HG03457 (cell line): ENCODE results near the gene AQP1.

Source experiments
- ATAC-seq: cut with Tn5 transposase; IDR thresholded peaks from one replicate; pipeline ENCODE4 v1.9.1; 2021; ENCODE audit warnings: moderate number of reproducible peaks; ENCODE audit not compliant: unreplicated experiment

Gene AQP1

GRCh38 chr7:30905078-30906012 is 6.3 kb upstream of the AQP1 start:
- ATAC-seq, result no peak

DNA sequence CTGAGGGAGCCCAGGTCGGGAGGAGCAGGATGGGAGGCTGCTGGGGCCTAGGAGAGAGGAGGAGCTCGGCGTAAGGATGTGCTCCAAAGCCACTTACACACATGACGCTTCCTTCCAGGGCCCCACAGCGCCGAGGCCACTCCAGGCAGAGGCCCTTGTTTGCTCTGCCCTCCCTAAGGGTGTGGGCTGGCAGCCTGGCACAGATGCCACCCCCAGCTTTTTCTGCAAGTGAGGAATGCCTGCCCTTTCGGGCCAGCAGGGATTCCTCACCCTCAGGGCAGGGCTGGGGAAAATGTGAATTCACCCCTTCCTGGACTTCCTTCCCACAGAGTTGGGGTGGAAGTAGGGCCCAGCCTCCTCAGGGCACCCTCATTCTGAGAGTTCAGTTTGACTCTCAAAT is 5.6 kb upstream of the AQP1 start:
- ATAC-seq, result no peak

- no peak for ATAC-seq
These were observed 5.0 kb upstream of the AQP1 start for GRCh38 chr7:30906515-30907240.

GRCh38 chr7:30907527-30908267 is 4.0 kb upstream of the AQP1 start:
- ATAC-seq, result no peak

- ATAC-seq, result no peak
These were observed 3.0 kb upstream of the AQP1 start for GRCh38 chr7:30908681-30909080.

GRCh38 chr7:30909431-30909830 is 2.2 kb upstream of the AQP1 start:
- no peak for ATAC-seq

DNA sequence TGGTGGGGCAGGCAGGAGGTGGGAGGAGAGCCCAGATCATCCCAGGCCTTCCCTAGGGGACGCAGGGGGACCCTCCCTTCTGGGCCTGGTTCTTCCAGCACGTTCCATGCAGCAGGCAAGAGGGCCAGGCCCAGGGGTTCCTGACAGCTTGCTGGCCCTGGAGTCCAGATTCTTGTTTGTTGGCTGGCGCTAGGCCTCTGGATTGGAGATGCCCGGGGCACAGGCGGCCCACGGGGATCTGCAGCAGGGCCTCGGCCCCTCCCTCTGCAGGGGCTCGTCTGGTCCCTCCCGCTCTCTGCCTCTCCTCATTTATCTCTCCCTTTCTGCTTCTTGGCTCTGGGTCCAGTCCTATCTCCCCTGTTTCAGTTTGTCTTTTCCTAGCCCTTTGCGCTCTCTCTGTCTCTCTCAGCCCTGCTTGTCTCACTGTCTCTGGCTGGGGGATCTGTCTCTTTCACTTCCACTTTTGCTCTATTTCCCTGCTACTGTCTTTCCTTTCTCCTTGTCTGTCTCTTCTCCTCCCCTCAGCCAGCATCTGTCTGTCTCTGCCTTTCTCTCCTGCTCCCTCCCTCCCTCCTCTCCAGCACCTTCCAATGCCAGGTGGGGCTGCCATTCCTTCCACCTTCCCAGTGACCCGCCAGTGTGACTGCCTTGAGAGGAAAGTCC is 1.1 kb upstream of the AQP1 start:
- no peak for ATAC-seq

DNA sequence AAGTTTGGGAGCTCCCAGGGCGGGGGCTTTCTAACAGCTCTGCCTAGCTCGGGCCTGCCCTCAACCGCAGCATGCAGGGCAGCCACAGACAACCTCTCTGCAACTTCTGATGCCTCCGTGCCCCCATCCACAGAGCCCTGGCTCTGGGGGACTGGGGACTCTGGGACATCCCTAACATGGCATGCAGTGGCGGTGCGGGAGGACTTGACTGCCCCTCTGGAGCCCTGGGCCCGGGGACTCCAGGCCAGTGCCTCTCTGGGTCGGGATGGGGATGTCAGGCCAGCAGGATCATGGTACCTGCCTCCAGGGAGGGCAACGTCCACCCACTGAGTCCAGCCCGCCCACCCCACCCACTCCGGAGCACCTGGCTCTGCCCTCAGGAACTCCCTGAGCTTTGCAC is 520 bp upstream of the AQP1 start:
- no peak for ATAC-seq

GRCh38 chr7:30912021-30912730 is 523 bp downstream of the AQP1 start:
- ATAC-seq, result no peak

- ATAC-seq, result no peak
These were observed 1.0 kb downstream of the AQP1 start for GRCh38 chr7:30912731-30912985.

DNA sequence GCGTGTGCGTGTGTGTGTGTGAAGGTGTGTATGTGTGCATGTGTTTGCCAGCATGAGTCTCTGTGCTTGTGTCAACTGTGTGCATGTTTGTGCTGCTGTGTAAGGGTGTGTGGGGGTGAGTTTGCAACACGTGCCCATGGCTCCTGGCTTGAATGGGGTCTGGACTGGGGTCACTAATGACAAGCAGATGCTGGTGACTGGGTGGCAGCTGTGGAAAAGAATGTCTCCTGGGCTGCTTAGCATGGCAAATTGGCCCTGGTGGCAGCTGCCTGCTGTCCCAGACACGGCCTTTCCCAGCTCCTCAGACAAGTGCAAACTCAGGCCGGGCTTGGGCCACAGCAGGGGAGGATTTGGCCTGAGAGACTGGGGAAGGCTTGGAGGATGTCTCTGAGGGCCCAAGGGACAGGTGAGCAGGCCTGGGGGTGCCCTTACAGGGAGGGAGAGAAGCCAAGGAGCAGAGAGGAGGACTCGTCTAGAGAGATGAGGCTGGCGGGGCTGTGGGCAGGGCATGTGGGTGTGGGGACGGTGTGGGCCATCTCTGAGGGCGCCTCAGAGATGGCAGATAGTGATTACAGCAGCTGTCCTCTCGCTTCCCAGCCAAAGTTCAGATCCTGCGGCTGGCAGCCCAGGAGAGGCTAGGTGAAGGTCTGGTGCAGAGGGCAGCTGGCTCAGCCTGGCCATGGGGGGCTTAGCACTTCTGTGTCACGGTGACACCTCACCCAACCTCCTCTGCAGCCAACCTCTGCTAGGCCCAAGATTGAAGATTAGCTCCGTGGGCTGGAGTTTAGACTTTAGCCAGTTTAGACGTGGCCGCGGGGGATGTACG is 1.5 kb downstream of the AQP1 start:
- no peak for ATAC-seq

DNA sequence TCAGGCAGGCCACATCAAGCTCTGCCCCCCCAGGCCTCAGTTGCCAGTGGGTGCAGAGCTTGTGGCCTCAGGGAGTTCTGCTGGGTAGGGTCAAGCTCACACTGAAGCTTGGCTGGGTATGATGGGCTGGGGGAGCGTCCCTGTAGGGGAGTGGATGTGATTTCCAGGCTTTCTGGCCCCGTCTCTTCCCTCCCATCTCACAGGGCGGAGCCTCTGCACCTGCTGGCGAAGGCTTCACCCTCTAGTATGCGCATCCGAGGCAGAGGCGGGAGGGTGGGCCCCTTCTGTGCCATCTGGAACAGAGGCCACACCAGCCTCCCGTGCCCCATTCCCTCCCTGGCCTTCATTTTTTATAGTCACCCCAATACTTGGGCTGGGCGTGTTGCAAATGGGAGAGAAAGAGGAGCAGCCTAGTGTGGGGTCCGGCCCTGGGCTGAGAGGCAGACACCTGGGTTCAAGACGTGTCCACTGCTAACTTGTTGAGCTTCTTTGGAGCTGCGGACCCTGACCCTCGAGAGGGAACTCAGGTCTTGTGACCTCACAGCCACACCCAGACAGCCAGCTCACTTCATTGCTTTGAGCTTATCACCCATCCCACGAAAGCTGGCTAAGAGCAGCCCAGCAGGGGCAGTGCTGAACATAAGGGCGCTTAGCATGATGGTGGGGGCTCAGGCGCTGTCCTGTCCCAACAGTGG is 2.3 kb downstream of the AQP1 start:
- ATAC-seq, result no peak

DNA sequence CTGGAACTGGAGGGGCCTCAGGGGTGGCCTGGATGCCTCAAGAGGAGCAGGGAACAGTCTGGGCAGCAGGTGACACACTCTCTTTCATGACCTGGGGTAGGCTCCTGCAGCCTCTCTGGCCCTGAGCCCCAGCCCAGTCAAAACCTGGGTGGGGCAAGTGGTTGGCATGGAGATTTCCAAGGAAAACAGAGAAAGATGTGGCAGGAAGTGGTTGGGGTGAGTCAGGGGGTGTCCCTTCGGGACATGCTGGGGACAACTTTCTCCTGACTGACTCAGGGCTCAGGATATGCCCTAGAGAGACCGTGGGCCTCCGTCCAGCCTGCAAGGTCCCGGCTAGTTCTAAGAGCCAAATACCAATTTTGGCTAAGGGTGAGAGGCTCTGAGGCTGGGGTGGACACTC is 2.9 kb downstream of the AQP1 start:
- ATAC-seq, result no peak

DNA sequence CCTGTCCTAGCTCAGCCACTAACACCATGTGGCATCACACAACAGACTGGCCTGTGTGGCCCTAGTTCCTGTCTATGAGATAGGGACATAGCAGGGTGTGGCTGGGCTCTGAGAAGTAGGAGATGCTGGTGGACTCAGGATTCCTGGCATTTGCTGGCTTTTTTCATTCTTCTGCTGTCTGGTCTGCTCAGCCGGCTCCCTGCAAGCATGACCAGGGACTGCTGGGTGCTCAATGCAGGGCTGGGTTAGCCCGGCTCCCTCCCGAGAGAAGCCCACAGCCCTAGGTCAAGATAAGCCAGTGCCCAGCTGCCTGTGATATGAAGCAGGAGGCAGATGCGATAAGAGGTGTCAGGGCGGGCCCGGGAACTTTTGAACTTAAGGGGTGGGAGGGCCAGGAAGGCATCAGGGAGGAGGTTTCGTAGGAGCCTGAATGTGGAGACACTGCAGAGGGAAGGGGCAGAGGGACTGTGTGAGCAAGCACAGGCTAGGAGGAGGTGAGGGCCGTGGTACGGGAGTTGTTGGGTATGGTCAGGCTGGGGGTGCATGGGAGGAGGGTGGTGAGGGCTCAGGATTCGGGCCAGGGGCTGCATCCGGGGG is 3.5 kb downstream of the AQP1 start:
- ATAC-seq, result no peak

- no peak for ATAC-seq
These were observed 4.1 kb downstream of the AQP1 start for GRCh38 chr7:30915751-30916150.

GRCh38 chr7:30916255-30916654 is 4.6 kb downstream of the AQP1 start:
- no peak for ATAC-seq

- no peak for ATAC-seq
These were observed 5.1 kb downstream of the AQP1 start for GRCh38 chr7:30916767-30917166.

- no peak for ATAC-seq
These were observed 5.7 kb downstream of the AQP1 start for GRCh38 chr7:30917216-30917893.
